ENCODE measurements around the gene SLC25A26. TPM values are rescaled to one million over a fixed set of nuclear protein-coding genes. Genes with fewer than 3 reads are reported as not detected.

The SLC25A26 gene
- total RNA-seq, 3 donors from 2014 or later: 19.3 to 31.4 (median 31.1) TPM

DNA sequence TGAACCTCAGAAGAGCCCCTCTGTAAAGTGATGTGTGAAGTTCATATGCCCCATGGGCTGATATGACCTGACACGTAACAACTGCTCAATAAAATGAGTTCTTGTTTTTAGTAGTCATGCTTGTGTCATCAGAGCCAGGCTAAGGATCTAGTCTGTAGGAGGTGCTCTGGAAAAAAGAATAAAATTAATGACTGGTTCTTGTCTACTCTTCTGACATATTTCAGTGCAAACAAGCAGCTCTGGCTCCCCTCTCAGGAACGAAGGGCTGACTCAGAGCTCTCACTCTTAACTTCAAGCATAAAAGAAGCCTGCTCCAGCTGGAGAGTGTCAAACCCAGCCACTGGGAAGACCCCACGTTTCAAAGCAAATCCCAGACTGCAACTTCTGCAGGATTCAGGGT, 203.0 kb downstream of the SLC25A26 start:
- ATAC-seq (peak; percentile 32 to 77), DNase-seq (no peak)
- H3K36me3 Mint-ChIP-seq (ENCODE audit: insufficient read depth): peaks cover 36% of the 10 kb centered on the region
- peaks cover 12% of the 10 kb centered on the region for H3K9me3 Mint-ChIP-seq
- H3K4me1 Mint-ChIP-seq (ENCODE audit: low read depth): peaks cover 39% of the 10 kb centered on the region
- H3K27me3 Mint-ChIP-seq (ENCODE audit: low read depth): no peaks in the 10 kb centered on the region
- H3K4me3 Mint-ChIP-seq: no peak overlapping the region

GRCh38 chr3:66425032-66425431, 204.2 kb downstream of the SLC25A26 start:
- Mint-ChIP-seq H3K27me3 (ENCODE audit: low read depth) (no peaks in the 10 kb centered on the region), H3K4me1 (ENCODE audit: low read depth) (peaks cover 42% of the 10 kb centered on the region), H3K9me3 (peaks cover 12% of the 10 kb centered on the region), H3K36me3 (ENCODE audit: insufficient read depth) (peaks cover 35% of the 10 kb centered on the region), H3K4me3 (no peak overlapping the region)
- ATAC-seq (no peak), DNase-seq (no peak)

DNA sequence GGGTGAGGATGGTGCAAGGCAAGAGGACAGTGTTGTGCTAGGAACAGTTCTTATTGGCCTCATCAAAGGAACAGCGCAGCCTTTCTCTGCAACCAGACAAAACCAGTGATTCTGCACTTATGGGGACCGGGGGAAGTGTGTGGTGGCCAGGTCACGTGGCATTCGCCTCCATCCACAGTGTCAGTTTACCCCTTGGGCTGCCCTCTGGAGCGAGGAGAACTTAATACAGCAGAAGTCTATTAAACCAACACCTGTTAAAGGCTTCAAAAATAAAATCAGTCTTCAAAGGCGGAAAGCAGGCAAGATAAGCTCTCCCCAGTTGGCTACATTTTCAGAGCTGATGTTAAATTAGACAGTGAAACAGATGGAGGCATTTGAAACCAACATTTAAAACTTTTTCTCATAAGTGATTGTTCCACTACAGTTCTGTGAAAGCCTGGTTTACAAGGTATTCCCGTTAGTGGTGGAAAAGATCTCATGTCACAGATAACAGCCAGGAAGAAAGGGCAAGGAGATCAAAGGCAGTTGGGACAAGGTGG, 204.8 kb downstream of the SLC25A26 start:
- H3K4me1 Mint-ChIP-seq (ENCODE audit: low read depth): peaks cover 38% of the 10 kb centered on the region
- H3K36me3 Mint-ChIP-seq (ENCODE audit: insufficient read depth): peaks cover 29% of the 10 kb centered on the region
- DNase-seq: no peak
- peaks cover 9% of the 10 kb centered on the region for H3K9me3 Mint-ChIP-seq
- H3K27me3 Mint-ChIP-seq (ENCODE audit: low read depth): no peaks in the 10 kb centered on the region
- H3K4me3 Mint-ChIP-seq: no peak overlapping the region
- ATAC-seq: no peak

- no peak overlapping the region for H3K4me3 Mint-ChIP-seq
- peaks cover 42% of the 10 kb centered on the region for H3K4me1 Mint-ChIP-seq (ENCODE audit: low read depth)
Observed at GRCh38 chr3:66426135-66426534, 205.3 kb downstream of the SLC25A26 start.

DNA sequence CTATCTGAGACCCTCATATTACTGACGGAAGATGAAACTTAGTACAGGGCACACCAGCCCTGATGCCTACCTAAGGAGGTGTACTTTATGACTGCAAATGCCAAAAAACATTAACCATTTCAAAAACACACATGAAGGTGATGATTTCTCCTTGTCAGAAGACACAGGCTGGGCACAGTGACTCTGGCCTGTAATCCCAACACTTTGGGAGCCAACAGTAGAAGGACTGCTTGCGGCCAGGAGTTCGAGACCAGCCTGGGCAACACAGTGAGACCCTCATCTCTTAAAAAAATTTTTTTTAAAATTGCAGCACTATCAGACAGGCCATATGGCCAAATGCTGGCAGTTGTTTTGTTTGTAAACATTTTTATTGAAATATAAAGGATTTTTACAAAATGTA, 206.6 kb downstream of the SLC25A26 start:
- ATAC-seq (no peak), DNase-seq (no peak)
- Mint-ChIP-seq H3K9me3 (peaks cover 5% of the 10 kb centered on the region), H3K4me1 (ENCODE audit: low read depth) (peaks cover 44% of the 10 kb centered on the region), H3K4me3 (no peak overlapping the region), H3K27me3 (ENCODE audit: low read depth) (no peaks in the 10 kb centered on the region), H3K36me3 (ENCODE audit: insufficient read depth) (peaks cover 29% of the 10 kb centered on the region)

More at GRCh38 chr3:66426135-66426534, 205.3 kb downstream of the SLC25A26 start:
- DNase-seq (no peak), ATAC-seq (no peak)
- Mint-ChIP-seq H3K27me3 (ENCODE audit: low read depth) (no peaks in the 10 kb centered on the region), H3K36me3 (ENCODE audit: insufficient read depth) (peaks cover 32% of the 10 kb centered on the region), H3K9me3 (peaks cover 8% of the 10 kb centered on the region)

DNA sequence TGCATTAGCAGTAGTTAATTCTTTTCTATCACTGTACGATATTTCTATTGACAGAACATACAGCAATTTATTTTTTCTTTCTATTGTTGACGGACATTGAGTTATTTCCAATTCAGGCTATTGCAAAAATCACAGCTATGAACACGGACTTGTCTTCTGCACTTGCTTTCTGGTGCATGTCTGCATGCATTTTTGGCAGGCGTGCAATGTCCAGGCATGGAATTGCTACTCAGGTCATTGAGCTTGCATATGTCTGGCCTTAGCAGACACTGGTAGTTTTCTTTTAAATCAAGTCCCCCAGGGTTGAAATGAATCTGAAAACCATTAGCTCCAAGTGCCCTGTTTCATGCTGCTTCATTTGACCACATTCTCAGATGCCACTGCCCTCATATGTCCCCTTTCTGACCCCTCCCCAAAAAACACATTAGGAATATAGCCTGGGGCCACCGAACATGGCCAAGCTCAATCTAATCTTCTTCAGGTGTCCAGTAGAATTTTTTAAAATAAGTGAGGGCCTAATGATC, 207.2 kb downstream of the SLC25A26 start:
- Mint-ChIP-seq H3K36me3 (ENCODE audit: insufficient read depth) (peaks cover 23% of the 10 kb centered on the region), H3K4me3 (no peak overlapping the region), H3K27me3 (ENCODE audit: low read depth) (no peaks in the 10 kb centered on the region), H3K4me1 (ENCODE audit: low read depth) (peaks cover 44% of the 10 kb centered on the region), H3K9me3 (no peaks in the 10 kb centered on the region)
- no peak for ATAC-seq
- no peak for DNase-seq

Other genes with a start within 250 kb of the SLC25A26 start
- gene MAGI1, start 182.1 kb upstream of the SLC25A26 start, total RNA-seq: under 1 TPM; 0.45 to 0.76 (median 0.46) TPM